ENCODE measurements around the gene PPM1D.
"Not testable (repeated sequence)": the region's sequence is repeated elsewhere in the genome, so short reads cannot be mapped to it uniquely, and the experiment has no call there.

The PPM1D gene

GRCh38 chr17:60593441-60594036, 6.5 kb upstream of the PPM1D start:
- H3K36me3 ChIP-seq (ENCODE audit: control insufficient read depth, insufficient read depth, low read length); H3K4me3 ChIP-seq (ENCODE audit: insufficient read depth, low read depth, low read length); H3K27me3 ChIP-seq (ENCODE audit: control insufficient read depth, insufficient read depth, low read length, poor library complexity, severe bottlenecking); H3K4me1 ChIP-seq (ENCODE audit: control insufficient read depth, insufficient read depth, low read length); H3K9me3 ChIP-seq (ENCODE audit: control insufficient read depth, low read length); H3K27ac ChIP-seq (ENCODE audit: insufficient read depth, low read depth, low read length, poor library complexity, severe bottlenecking): not testable (repeated sequence)
- 90 to 94% methylated on average over 9 of the region's 9 CpGs for WGBS, 2 experiments

- not testable (repeated sequence) for H3K4me3 ChIP-seq (ENCODE audit: insufficient read depth, low read depth, low read length); H3K27ac ChIP-seq (ENCODE audit: insufficient read depth, low read depth, low read length, poor library complexity, severe bottlenecking); H3K27me3 ChIP-seq (ENCODE audit: control insufficient read depth, insufficient read depth, low read length, poor library complexity, severe bottlenecking); H3K9me3 ChIP-seq (ENCODE audit: control insufficient read depth, low read length); H3K4me1 ChIP-seq (ENCODE audit: control insufficient read depth, insufficient read depth, low read length); H3K36me3 ChIP-seq (ENCODE audit: control insufficient read depth, insufficient read depth, low read length)
- 91 to 95% methylated on average over 6 to 7 of the region's 7 CpGs for WGBS, 2 experiments
Observed at GRCh38 chr17:60594170-60594569, 5.8 kb upstream of the PPM1D start.

- H3K4me3 ChIP-seq (ENCODE audit: insufficient read depth, low read depth, low read length) = no peak overlapping the region
- no peak overlapping the region for H3K27ac ChIP-seq (ENCODE audit: insufficient read depth, low read depth, low read length, poor library complexity, severe bottlenecking)
- H3K36me3 ChIP-seq (ENCODE audit: control insufficient read depth, insufficient read depth, low read length) = no peaks in the 10 kb centered on the region
- no peaks in the 10 kb centered on the region for H3K4me1 ChIP-seq (ENCODE audit: control insufficient read depth, insufficient read depth, low read length)
- no peaks in the 10 kb centered on the region for H3K9me3 ChIP-seq (ENCODE audit: control insufficient read depth, low read length)
- no peaks in the 10 kb centered on the region for H3K27me3 ChIP-seq (ENCODE audit: control insufficient read depth, insufficient read depth, low read length, poor library complexity, severe bottlenecking)
- WGBS, 2 experiments = 98 to 100% methylated on average over 1 to 2 of the region's 2 CpGs
Observed at GRCh38 chr17:60594734-60595133, 5.3 kb upstream of the PPM1D start.

GRCh38 chr17:60597297-60597696, 2.7 kb upstream of the PPM1D start:
- no peak overlapping the region for H3K27ac ChIP-seq (ENCODE audit: insufficient read depth, low read depth, low read length, poor library complexity, severe bottlenecking)
- 95 to 96% methylated on average over 6 of the region's 6 CpGs for WGBS, 2 experiments
- H3K4me1 ChIP-seq (ENCODE audit: control insufficient read depth, insufficient read depth, low read length) = no peaks in the 10 kb centered on the region

GRCh38 chr17:60598001-60598736, 1.8 kb upstream of the PPM1D start:
- 96 to 97% methylated on average over 7 of the region's 7 CpGs for WGBS, 2 experiments
- Histone ChIP-seq H3K9me3 (ENCODE audit: control insufficient read depth, low read length) (no peaks in the 10 kb centered on the region), H3K27me3 (ENCODE audit: control insufficient read depth, insufficient read depth, low read length, poor library complexity, severe bottlenecking) (no peaks in the 10 kb centered on the region), H3K4me1 (ENCODE audit: control insufficient read depth, insufficient read depth, low read length) (no peaks in the 10 kb centered on the region), H3K4me3 (ENCODE audit: insufficient read depth, low read depth, low read length) (no peak overlapping the region), H3K27ac (ENCODE audit: insufficient read depth, low read depth, low read length, poor library complexity, severe bottlenecking) (no peak overlapping the region), H3K36me3 (ENCODE audit: control insufficient read depth, insufficient read depth, low read length) (no peaks in the 10 kb centered on the region)

More at GRCh38 chr17:60597297-60597696, 2.7 kb upstream of the PPM1D start:
- Histone ChIP-seq H3K9me3 (ENCODE audit: control insufficient read depth, low read length) (no peaks in the 10 kb centered on the region), H3K27me3 (ENCODE audit: control insufficient read depth, insufficient read depth, low read length, poor library complexity, severe bottlenecking) (no peaks in the 10 kb centered on the region), H3K4me3 (ENCODE audit: insufficient read depth, low read depth, low read length) (no peak overlapping the region), H3K36me3 (ENCODE audit: control insufficient read depth, insufficient read depth, low read length) (no peaks in the 10 kb centered on the region)

- Histone ChIP-seq H3K27ac (ENCODE audit: insufficient read depth, low read depth, low read length, poor library complexity, severe bottlenecking) (peak overlapping the region; percentile 99), H3K27me3 (ENCODE audit: control insufficient read depth, insufficient read depth, low read length, poor library complexity, severe bottlenecking) (no peaks in the 10 kb centered on the region), H3K9me3 (ENCODE audit: control insufficient read depth, low read length) (no peaks in the 10 kb centered on the region), H3K36me3 (ENCODE audit: control insufficient read depth, insufficient read depth, low read length) (no peaks in the 10 kb centered on the region), H3K4me3 (ENCODE audit: insufficient read depth, low read depth, low read length) (peak overlapping the region; percentile 78), H3K4me1 (ENCODE audit: control insufficient read depth, insufficient read depth, low read length) (peaks cover 5% of the 10 kb centered on the region)
- WGBS, 2 experiments = 4% methylated on average over 17 of the region's 17 CpGs
Observed at GRCh38 chr17:60599220-60599619, 773 bp upstream of the PPM1D start.

- peaks cover 5% of the 10 kb centered on the region for H3K4me1 ChIP-seq (ENCODE audit: control insufficient read depth, insufficient read depth, low read length)
- H3K9me3 ChIP-seq (ENCODE audit: control insufficient read depth, low read length) = no peaks in the 10 kb centered on the region
- H3K36me3 ChIP-seq (ENCODE audit: control insufficient read depth, insufficient read depth, low read length) = no peaks in the 10 kb centered on the region
- whole genome bisulfite sequencing, 2 experiments = 0% methylated on average over 69 of the region's 69 CpGs
- H3K27me3 ChIP-seq (ENCODE audit: control insufficient read depth, insufficient read depth, low read length, poor library complexity, severe bottlenecking) = no peaks in the 10 kb centered on the region
- peak overlapping the region; percentile 56 for H3K27ac ChIP-seq (ENCODE audit: insufficient read depth, low read depth, low read length, poor library complexity, severe bottlenecking)
- H3K4me3 ChIP-seq (ENCODE audit: insufficient read depth, low read depth, low read length) = peak overlapping the region; percentile 78
Observed at GRCh38 chr17:60600490-60601446, 775 bp downstream of the PPM1D start.

GRCh38 chr17:60601447-60602384, 1.7 kb downstream of the PPM1D start:
- 1% methylated on average over 13 to 14 of the region's 14 CpGs for WGBS, 2 experiments
- Histone ChIP-seq H3K27ac (ENCODE audit: insufficient read depth, low read depth, low read length, poor library complexity, severe bottlenecking) (no peak overlapping the region), H3K36me3 (ENCODE audit: control insufficient read depth, insufficient read depth, low read length) (no peaks in the 10 kb centered on the region)

GRCh38 chr17:60602385-60602742, 2.4 kb downstream of the PPM1D start:
- Histone ChIP-seq H3K36me3 (ENCODE audit: control insufficient read depth, insufficient read depth, low read length) (no peaks in the 10 kb centered on the region), H3K4me3 (ENCODE audit: insufficient read depth, low read depth, low read length) (peak overlapping the region; percentile 78), H3K27ac (ENCODE audit: insufficient read depth, low read depth, low read length, poor library complexity, severe bottlenecking) (no peak overlapping the region), H3K4me1 (ENCODE audit: control insufficient read depth, insufficient read depth, low read length) (peaks cover 5% of the 10 kb centered on the region), H3K27me3 (ENCODE audit: control insufficient read depth, insufficient read depth, low read length, poor library complexity, severe bottlenecking) (no peaks in the 10 kb centered on the region), H3K9me3 (ENCODE audit: control insufficient read depth, low read length) (no peaks in the 10 kb centered on the region)
- WGBS, 2 experiments = 9 to 13% methylated on average over 11 of the region's 12 CpGs

More at GRCh38 chr17:60601447-60602384, 1.7 kb downstream of the PPM1D start:
- no peaks in the 10 kb centered on the region for H3K27me3 ChIP-seq (ENCODE audit: control insufficient read depth, insufficient read depth, low read length, poor library complexity, severe bottlenecking)
- no peaks in the 10 kb centered on the region for H3K9me3 ChIP-seq (ENCODE audit: control insufficient read depth, low read length)
- peaks cover 5% of the 10 kb centered on the region for H3K4me1 ChIP-seq (ENCODE audit: control insufficient read depth, insufficient read depth, low read length)
- H3K4me3 ChIP-seq (ENCODE audit: insufficient read depth, low read depth, low read length) = peak overlapping the region; percentile 78
